Tibial nerve (tissue), 4 donors: ENCODE data around the gene MPPE1. TPM values are rescaled to one million over a fixed set of nuclear protein-coding genes. Genes with fewer than 3 reads are reported as not detected.

Experiments used
- DNase-seq, 2 donors: peaks; one replicate each; pipeline ENCODE4 v3.0.0-alpha.2; 2019; ENCODE audit warnings: low spot score in 2 of 2
- H3K27ac ChIP-seq, 4 donors: fragments of 200-600 bp; sonication (generic) in 3 of 4; one replicate each; pipeline ENCODE4 v1.5.1; 2017 to 2019; ENCODE audit warnings: mild to moderate bottlenecking in 1 of 4
- H3K27me3 ChIP-seq, 2 donors: fragments of 200-600 bp; sonication (generic) in 1 of 2; one replicate each; pipeline versions ENCODE4 v1.5.1 to v1.6.0; 2017 to 2019
- H3K36me3 ChIP-seq, 3 donors: fragments of 200-600 bp; sonication (generic); one replicate each; pipeline ENCODE4 v1.5.1; 2018 to 2019
- H3K4me1 ChIP-seq, 4 donors: fragments of 200-600 bp; sonication (generic) in 3 of 4; one replicate each; pipeline ENCODE4 v1.5.1; 2017 to 2019
- H3K4me3 ChIP-seq, 4 donors: fragments of 200-600 bp; sonication (generic) in 3 of 4; one replicate each; pipeline ENCODE4 v1.5.1; 2017 to 2019; ENCODE audit warnings: mild to moderate bottlenecking in 1 of 4, moderate library complexity in 1 of 4
- H3K9me3 ChIP-seq, 4 donors: fragments of 200-600 bp; sonication (generic) in 3 of 4; one replicate each; pipeline ENCODE4 v1.5.1; 2017 to 2019
- CTCF ChIP-seq, 5 experiments: fragments of 200-600 bp in 3 of 5; fragments of 450-650 bp in 2 of 5; sonication (generic) in 3 of 5; IDR thresholded peaks; one replicate each; pipeline ENCODE4 v1.5.1; 2016 to 2019; ENCODE audit warnings: antibody characterized with exemption in 5 of 5, mild to moderate bottlenecking in 3 of 5, moderate library complexity in 2 of 5
- EP300 ChIP-seq, 2 donors: sonication (generic); formaldehyde crosslinking; IDR thresholded peaks; one replicate each; pipeline ENCODE4 v1.6.1; 2017; ENCODE audit warnings: antibody characterized with exemption in 2 of 2, mild to moderate bottlenecking in 1 of 2
- POLR2A ChIP-seq, 2 donors: fragments of 450-650 bp; IDR thresholded peaks; one replicate each; pipeline ENCODE4 v1.6.1; 2017; ENCODE audit warnings: antibody characterized with exemption in 2 of 2, mild to moderate bottlenecking in 2 of 2, moderate library complexity in 2 of 2
- WGBS, 2 donors: methylation state at CpG; one replicate each; pipeline ENCODE4 v1.1.5; 2018; 5-methylcytosine and 5-hydroxymethylcytosine counted together
- total RNA-seq, 4 donors: library from RNA; depleted of rRNA; stranded (reverse); fragments of >200 nt; gene quantifications; one replicate each; pipeline ENCODE4 v1.1.0, GENCODE V29; 2016

MPPE1 gene
- total RNA-seq, 4 donors from 2014 or later = 13.3 to 33.2 (median 27.7) TPM

GRCh38 chr18:11906926-11907874, 917 bp downstream of the MPPE1 start:
- H3K27ac ChIP-seq = peak overlapping the region in 2 of 4 donors; percentile 98 to 99

GRCh38 chr18:11906176-11906575, 1.9 kb downstream of the MPPE1 start:
- no peak for DNase-seq
- H3K27ac ChIP-seq = no peak overlapping the region
- no peaks in the 10 kb centered on the region for H3K27me3 ChIP-seq
- 86 to 95% methylated on average over 1 of the region's 1 CpG for WGBS, 2 donors
- no peak for TF ChIP-seq CTCF (IDR thresholded peaks at IDR 0.05)
- TF ChIP-seq EP300 (IDR thresholded peaks at IDR 0.05) = no peak
- no peak for TF ChIP-seq POLR2A (IDR thresholded peaks at IDR 0.05)
- H3K4me1 ChIP-seq = peaks cover 4 to 23% (median 13%) of the 10 kb centered on the region in 4 donors
- no peak overlapping the region for H3K4me3 ChIP-seq
- H3K9me3 ChIP-seq = no peaks in the 10 kb centered on the region
- H3K36me3 ChIP-seq = peaks cover 0 to 40% (median 0%) of the 10 kb centered on the region in 3 donors

More at GRCh38 chr18:11906926-11907874, 917 bp downstream of the MPPE1 start:
- H3K4me3 ChIP-seq = peak overlapping the region; percentile 86 to 94 (median 94)
- TF ChIP-seq CTCF (IDR thresholded peaks at IDR 0.05) = no peak
- no peak for TF ChIP-seq POLR2A (IDR thresholded peaks at IDR 0.05)
- TF ChIP-seq EP300 (IDR thresholded peaks at IDR 0.05) = no peak
- no peaks in the 10 kb centered on the region for H3K9me3 ChIP-seq
- no peaks in the 10 kb centered on the region for H3K27me3 ChIP-seq
- 62 to 64% methylated on average over 20 of the region's 20 CpGs for WGBS, 2 donors
- no peak for DNase-seq
- peaks cover 4 to 23% (median 13%) of the 10 kb centered on the region in 4 donors for H3K4me1 ChIP-seq
- peaks cover 0 to 30% (median 0%) of the 10 kb centered on the region in 3 donors for H3K36me3 ChIP-seq

- peaks cover 0 to 44% (median 0%) of the 10 kb centered on the region in 3 donors for H3K36me3 ChIP-seq
- peaks cover 4 to 23% (median 13%) of the 10 kb centered on the region in 4 donors for H3K4me1 ChIP-seq
- no peak for DNase-seq
- 62 to 66% methylated on average over 4 of the region's 4 CpGs for WGBS, 2 donors
- no peak overlapping the region for H3K4me3 ChIP-seq
- H3K27me3 ChIP-seq = no peaks in the 10 kb centered on the region
- no peak overlapping the region for H3K27ac ChIP-seq
- TF ChIP-seq POLR2A (IDR thresholded peaks at IDR 0.05) (no peak), CTCF (IDR thresholded peaks at IDR 0.05) (no peak), EP300 (IDR thresholded peaks at IDR 0.05) (no peak)
- no peaks in the 10 kb centered on the region for H3K9me3 ChIP-seq
Observed at GRCh38 chr18:11905613-11906012, 2.5 kb downstream of the MPPE1 start.

- Histone ChIP-seq H3K36me3 (peaks cover 0 to 63% (median 0%) of the 10 kb centered on the region in 3 donors), H3K4me1 (peaks cover 4 to 11% (median 8%) of the 10 kb centered on the region in 4 donors), H3K27ac (no peak overlapping the region), H3K4me3 (no peak overlapping the region), H3K9me3 (no peaks in the 10 kb centered on the region), H3K27me3 (no peaks in the 10 kb centered on the region)
- TF ChIP-seq EP300 (IDR thresholded peaks at IDR 0.05) = no peak
- TF ChIP-seq CTCF (IDR thresholded peaks at IDR 0.05) = no peak
- no peak for TF ChIP-seq POLR2A (IDR thresholded peaks at IDR 0.05)
- DNase-seq = no peak
- 58 to 59% methylated on average over 7 of the region's 7 CpGs for WGBS, 2 donors
Observed at GRCh38 chr18:11902522-11903292, 5.4 kb downstream of the MPPE1 start.
